ENCODE data around the gene PCDH1. TPM values are rescaled to one million over a fixed set of nuclear protein-coding genes. Genes with fewer than 3 reads are reported as not detected.

The PCDH1 gene
- polyA plus RNA-seq, 1 donor, result 13.6 TPM

GRCh38 chr5:141809380-141810096, 68.7 kb downstream of the PCDH1 start:
- DNase-seq (ENCODE audit: low read depth), result no peak

- no peak for DNase-seq (ENCODE audit: low read depth)
Observed at GRCh38 chr5:141808857-141809256, 69.4 kb downstream of the PCDH1 start.

GRCh38 chr5:141807732-141808131, 70.5 kb downstream of the PCDH1 start:
- no peak for DNase-seq (ENCODE audit: low read depth)

GRCh38 chr5:141807329-141807728, 70.9 kb downstream of the PCDH1 start:
- no peak for DNase-seq (ENCODE audit: low read depth)

GRCh38 chr5:141806626-141807025, 71.6 kb downstream of the PCDH1 start:
- DNase-seq (ENCODE audit: low read depth), result no peak

- no peak for DNase-seq (ENCODE audit: low read depth)
Observed at GRCh38 chr5:141805874-141806595, 72.2 kb downstream of the PCDH1 start.

GRCh38 chr5:141804475-141804874, 73.7 kb downstream of the PCDH1 start:
- DNase-seq (ENCODE audit: low read depth), result no peak

Other genes starting within 250 kb of the PCDH1 start
- gene HDAC3, start 241.6 kb downstream of the PCDH1 start, polyA plus RNA-seq (ENCODE audit: insufficient read length), result 47.7 TPM
- gene RELL2, start 241.4 kb downstream of the PCDH1 start, polyA plus RNA-seq (ENCODE audit: insufficient read length), result 0.15 TPM
- 6.5 TPM for gene FCHSD1, start 227.0 kb downstream of the PCDH1 start, polyA plus RNA-seq (ENCODE audit: insufficient read length)
- gene ARAP3, start 196.2 kb downstream of the PCDH1 start, polyA plus RNA-seq (ENCODE audit: insufficient read length), result 13.0 TPM
- gene DELE1, start 45.5 kb upstream of the PCDH1 start, polyA plus RNA-seq (ENCODE audit: insufficient read length), result 97.7 TPM
- gene PCDH12, start 79.8 kb upstream of the PCDH1 start, polyA plus RNA-seq (ENCODE audit: insufficient read length), result 14.0 TPM
- 44.8 TPM for gene RNF14, start 90.7 kb upstream of the PCDH1 start, polyA plus RNA-seq (ENCODE audit: insufficient read length)
- gene GNPDA1, start 134.6 kb upstream of the PCDH1 start, polyA plus RNA-seq (ENCODE audit: insufficient read length), result 18.8 TPM
- gene NDFIP1, start 230.4 kb upstream of the PCDH1 start, polyA plus RNA-seq (ENCODE audit: insufficient read length), result 54.7 TPM